Fibroblast of lung (primary cell): Measurements from ENCODE around the gene ASIC2. TPM values are rescaled to one million over a fixed set of nuclear protein-coding genes. Genes with fewer than 3 reads are reported as not detected.
"Not testable (repeated sequence)": the region's sequence is repeated elsewhere in the genome, so short reads cannot be mapped to it uniquely, and the experiment has no call there.

Experiments
- DNase-seq, 2 donors: peaks; one replicate each; pipeline versions ENCODE4 v3.0.0 to v3.0.0-alpha.2; 2010; ENCODE audit warnings: low read depth in 2 of 2
- H2AFZ ChIP-seq: 2 replicates; pipeline ENCODE4 v1.5.1; 2012; ENCODE audit warnings: low read length, control low read depth, inconsistent platforms
- H3K27ac ChIP-seq: 2 replicates; pipeline ENCODE4 v1.5.1; 2011; ENCODE audit warnings: low read length, control low read depth; ENCODE audit not compliant: insufficient read depth
- H3K27me3 ChIP-seq: 2 replicates; pipeline ENCODE4 v1.5.1; 2011; ENCODE audit warnings: mild to moderate bottlenecking, low read length; ENCODE audit not compliant: control insufficient read depth, insufficient read depth
- H3K36me3 ChIP-seq: 2 replicates; pipeline ENCODE4 v1.5.1; 2011; ENCODE audit warnings: low read length; ENCODE audit not compliant: control insufficient read depth, insufficient read depth
- H3K4me1 ChIP-seq: 2 replicates; pipeline ENCODE4 v1.5.1; 2011; ENCODE audit warnings: low read length; ENCODE audit not compliant: control insufficient read depth, insufficient read depth; ENCODE audit errors: extremely low read depth
- H3K4me2 ChIP-seq: 2 replicates; pipeline ENCODE4 v1.5.1; 2011; ENCODE audit warnings: low read length, control low read depth; ENCODE audit not compliant: insufficient read depth; ENCODE audit errors: extremely low read depth
- H3K4me3 ChIP-seq, 4 experiments: fragments of 200-600 bp in 1 of 4; sonication (generic) in 1 of 4; replicated peaks in 1 of 4; 2 replicates each; pipeline ENCODE4 v1.5.1; 2011 to 2016; ENCODE audit warnings: low read length in 4 of 4, low read depth in 3 of 4, mild to moderate bottlenecking in 3 of 4, control low read depth in 2 of 4, inconsistent platforms in 1 of 4, mixed read lengths in 1 of 4; ENCODE audit not compliant: insufficient read depth in 1 of 4; ENCODE audit errors: control extremely low read depth in 1 of 4
- H3K79me2 ChIP-seq: 2 replicates; pipeline ENCODE4 v1.5.1; 2012; ENCODE audit warnings: mild to moderate bottlenecking, low read length, inconsistent platforms; ENCODE audit not compliant: control insufficient read depth, insufficient read depth
- H3K9ac ChIP-seq: 2 replicates; pipeline ENCODE4 v1.5.1; 2011; ENCODE audit warnings: mild to moderate bottlenecking, low read length, control low read depth; ENCODE audit not compliant: insufficient read depth
- H3K9me3 ChIP-seq: 2 replicates; pipeline ENCODE4 v1.5.1; 2012; ENCODE audit warnings: low read depth, low read length; ENCODE audit not compliant: control insufficient read depth, insufficient read depth
- H4K20me1 ChIP-seq: 2 replicates; pipeline ENCODE4 v1.5.1; 2011; ENCODE audit warnings: low read length; ENCODE audit not compliant: control insufficient read depth, insufficient read depth; ENCODE audit errors: extremely low read depth
- EZH2 ChIP-seq: IDR thresholded peaks from 2 replicates; pipeline ENCODE4 v1.5.1; 2012; ENCODE audit warnings: low read length, control low read depth, mild to moderate bottlenecking; ENCODE audit errors: missing control alignments
- polyA plus RNA-seq, 2 donors: library from polyadenylated mRNA; depleted of rRNA in 1 of 2; stranded (reverse) in 1 of 2; unstranded in 1 of 2; fragments of >200 nt; gene quantifications; 2 replicates each; pipeline ENCODE4 v1.2.1, GENCODE V29; 2011 to 2012; ENCODE audit warnings: missing spikeins in 1 of 2
- total RNA-seq: library from RNA; depleted of rRNA; stranded (reverse); fragments of >200 nt; gene quantifications from 2 replicates; pipeline ENCODE4 v1.2.1, GENCODE V29; 2014
- TF ChIP-seq, protein P1 (sequence below), 2 donors: IDR thresholded peaks in 1 of 2; conservative IDR thresholded peaks in 1 of 2; 1 replicate in 1 of 2; 2 replicates in 1 of 2; pipeline ENCODE4 v1.5.1; 2011 to 2012; ENCODE audit warnings: low read length in 2 of 2, control low read depth in 1 of 2, inconsistent platforms in 1 of 2, low read depth in 1 of 2, mild to moderate bottlenecking in 1 of 2

The ASIC2 gene
- total and polyA plus RNA-seq, 2 donors (not counting 1 experiment from before 2014, with no cell fraction given) = 0.08 to 0.50 TPM

DNA sequence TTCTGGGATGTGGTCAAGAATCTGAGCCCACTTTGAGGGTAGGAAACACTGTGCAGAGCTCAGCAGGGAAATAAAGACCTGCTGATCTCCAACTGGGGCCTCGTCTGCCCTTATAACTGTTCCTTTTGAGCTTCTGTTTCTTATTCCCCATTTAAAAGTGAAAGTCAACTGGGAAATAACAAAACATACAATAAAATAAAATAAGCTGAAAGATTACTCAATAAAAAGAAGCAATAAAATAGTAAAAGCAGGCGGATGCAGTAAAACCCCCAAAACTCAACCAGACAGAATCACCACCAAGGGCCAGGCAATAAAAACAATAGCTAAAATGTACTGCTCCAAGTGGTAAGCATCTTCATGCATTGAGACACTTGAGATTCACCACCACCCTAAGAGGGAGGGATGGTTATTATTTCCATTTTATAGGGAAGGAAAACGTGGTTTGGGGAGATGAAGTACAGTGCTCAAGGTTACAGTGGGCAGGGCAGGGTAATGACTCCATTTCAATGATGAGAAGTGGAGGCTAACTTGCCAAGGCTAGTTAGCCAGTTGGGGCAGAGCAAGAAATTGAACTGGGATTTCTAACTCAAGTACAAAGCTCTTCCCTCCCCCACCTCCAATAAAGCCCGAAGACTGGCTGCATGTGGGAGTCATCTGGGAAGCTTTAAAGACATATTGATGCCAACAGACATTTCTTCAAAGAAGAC is 307.9 kb downstream of the ASIC2 start:
- H3K9ac ChIP-seq = no peak overlapping the region
- no peaks in the 10 kb centered on the region for H3K4me1 ChIP-seq
- H3K79me2 ChIP-seq = no peaks in the 10 kb centered on the region
- DNase-seq = no peak
- no peaks in the 10 kb centered on the region for H4K20me1 ChIP-seq
- no peaks in the 10 kb centered on the region for H3K27me3 ChIP-seq
- no peak overlapping the region for H2AFZ ChIP-seq
- no peak overlapping the region for H3K4me2 ChIP-seq
- H3K36me3 ChIP-seq = no peaks in the 10 kb centered on the region
- TF ChIP-seq EZH2 = no peak
- TF ChIP-seq, protein P1, sequence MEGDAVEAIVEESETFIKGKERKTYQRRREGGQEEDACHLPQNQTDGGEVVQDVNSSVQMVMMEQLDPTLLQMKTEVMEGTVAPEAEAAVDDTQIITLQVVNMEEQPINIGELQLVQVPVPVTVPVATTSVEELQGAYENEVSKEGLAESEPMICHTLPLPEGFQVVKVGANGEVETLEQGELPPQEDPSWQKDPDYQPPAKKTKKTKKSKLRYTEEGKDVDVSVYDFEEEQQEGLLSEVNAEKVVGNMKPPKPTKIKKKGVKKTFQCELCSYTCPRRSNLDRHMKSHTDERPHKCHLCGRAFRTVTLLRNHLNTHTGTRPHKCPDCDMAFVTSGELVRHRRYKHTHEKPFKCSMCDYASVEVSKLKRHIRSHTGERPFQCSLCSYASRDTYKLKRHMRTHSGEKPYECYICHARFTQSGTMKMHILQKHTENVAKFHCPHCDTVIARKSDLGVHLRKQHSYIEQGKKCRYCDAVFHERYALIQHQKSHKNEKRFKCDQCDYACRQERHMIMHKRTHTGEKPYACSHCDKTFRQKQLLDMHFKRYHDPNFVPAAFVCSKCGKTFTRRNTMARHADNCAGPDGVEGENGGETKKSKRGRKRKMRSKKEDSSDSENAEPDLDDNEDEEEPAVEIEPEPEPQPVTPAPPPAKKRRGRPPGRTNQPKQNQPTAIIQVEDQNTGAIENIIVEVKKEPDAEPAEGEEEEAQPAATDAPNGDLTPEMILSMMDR (conservative IDR thresholded peaks at IDR 0.05 in 1 of 2, IDR thresholded peaks at IDR 0.05 in 1 of 2; ENCODE audit: low read depth in 1 of 2, low read length in 2 of 2) = no peak
- H3K27ac ChIP-seq = no peak overlapping the region
- H3K9me3 ChIP-seq = no peaks in the 10 kb centered on the region
- no peak overlapping the region for H3K4me3 ChIP-seq

GRCh38 chr17:32981611-32982010 is 311.5 kb downstream of the ASIC2 start:
- not testable (repeated sequence) for DNase-seq, H3K79me2 ChIP-seq, H3K4me2 ChIP-seq, H3K36me3 ChIP-seq, H3K9me3 ChIP-seq, H3K27me3 ChIP-seq, H3K4me3 ChIP-seq, H3K9ac ChIP-seq, H4K20me1 ChIP-seq, H2AFZ ChIP-seq, H3K27ac ChIP-seq, H3K4me1 ChIP-seq

- TF ChIP-seq, protein P1 (conservative IDR thresholded peaks at IDR 0.05 in 1 of 2, IDR thresholded peaks at IDR 0.05 in 1 of 2; ENCODE audit: low read depth in 1 of 2, low read length in 2 of 2) = no peak
- TF ChIP-seq EZH2 = no peak
- no peak overlapping the region for H3K9ac ChIP-seq
- no peaks in the 10 kb centered on the region for H4K20me1 ChIP-seq
- H3K4me1 ChIP-seq = no peaks in the 10 kb centered on the region
- H3K27me3 ChIP-seq = no peaks in the 10 kb centered on the region
- H3K79me2 ChIP-seq = no peaks in the 10 kb centered on the region
- H3K4me2 ChIP-seq = no peak overlapping the region
- no peaks in the 10 kb centered on the region for H3K9me3 ChIP-seq
- no peak overlapping the region for H2AFZ ChIP-seq
- no peaks in the 10 kb centered on the region for H3K36me3 ChIP-seq
- no peak overlapping the region for H3K27ac ChIP-seq
- DNase-seq = no peak
- no peak overlapping the region for H3K4me3 ChIP-seq
Observed at GRCh38 chr17:32980230-32980629, 312.9 kb downstream of the ASIC2 start.
